ENCODE results near the gene TPP2.

- TF ChIP-seq CTCF (IDR thresholded peaks at IDR 0.05) (no peak), ZFX (IDR thresholded peaks at IDR 0.05; ENCODE audit: borderline replicate concordance) (no peak)
Observed at GRCh38 chr13:102582256-102582655, 14.5 kb upstream of the TPP2 start.
